Activated naive CD4-positive, alpha-beta T cell treated with anti-CD3 and anti-CD28 coated beads, Interleukin-2, amount 50 U/mL, for 24 hours (primary cell): Measurements from ENCODE around the gene TOX2.

ENCODE experiments used
- H3K27ac Mint-ChIP-seq: one replicate; pipeline ENCODE4 v1.8.0; 2021; ENCODE audit warnings: mild to moderate bottlenecking, mixed read lengths
- H3K27me3 Mint-ChIP-seq: one replicate; pipeline ENCODE4 v1.8.0; 2021; ENCODE audit warnings: mixed read lengths
- H3K36me3 Mint-ChIP-seq: one replicate; pipeline ENCODE4 v1.8.0; 2021; ENCODE audit warnings: mixed read lengths
- H3K4me1 Mint-ChIP-seq: one replicate; pipeline ENCODE4 v1.8.0; 2021; ENCODE audit warnings: mixed read lengths
- H3K4me3 Mint-ChIP-seq: one replicate; pipeline ENCODE4 v1.8.0; 2021; ENCODE audit warnings: mild to moderate bottlenecking, mixed read lengths
- H3K9me3 Mint-ChIP-seq: one replicate; pipeline ENCODE4 v1.8.0; 2021; ENCODE audit warnings: mixed read lengths

The TOX2 gene

DNA sequence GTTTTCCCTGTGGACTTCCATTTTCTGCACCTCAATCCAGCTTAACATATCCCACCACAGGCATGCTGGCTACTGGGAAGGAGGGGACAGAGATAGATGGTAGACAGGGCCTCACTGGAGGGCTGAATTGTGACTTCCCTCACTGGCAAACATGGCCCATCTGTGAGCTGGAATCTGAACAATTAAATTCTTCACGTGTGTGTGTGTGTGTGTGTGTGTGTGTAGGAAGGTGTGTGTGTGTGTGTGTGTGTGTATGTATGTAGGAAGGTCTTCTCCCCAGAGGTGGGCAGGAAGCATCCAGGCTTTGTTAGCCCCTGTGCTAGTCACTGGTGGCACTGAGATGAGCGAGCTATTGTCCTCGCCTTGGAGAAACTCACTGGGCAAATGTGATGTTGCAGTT lies 5.4 kb upstream of the TOX2 start:
- H3K27me3 Mint-ChIP-seq = peaks cover 7% of the 10 kb centered on the region
- peaks cover 14% of the 10 kb centered on the region for H3K9me3 Mint-ChIP-seq
- peaks cover 7% of the 10 kb centered on the region for H3K4me1 Mint-ChIP-seq
- peaks cover 2% of the 10 kb centered on the region for H3K36me3 Mint-ChIP-seq
- peak overlapping the region; percentile 61 for H3K27ac Mint-ChIP-seq
- H3K4me3 Mint-ChIP-seq = no peak overlapping the region

DNA sequence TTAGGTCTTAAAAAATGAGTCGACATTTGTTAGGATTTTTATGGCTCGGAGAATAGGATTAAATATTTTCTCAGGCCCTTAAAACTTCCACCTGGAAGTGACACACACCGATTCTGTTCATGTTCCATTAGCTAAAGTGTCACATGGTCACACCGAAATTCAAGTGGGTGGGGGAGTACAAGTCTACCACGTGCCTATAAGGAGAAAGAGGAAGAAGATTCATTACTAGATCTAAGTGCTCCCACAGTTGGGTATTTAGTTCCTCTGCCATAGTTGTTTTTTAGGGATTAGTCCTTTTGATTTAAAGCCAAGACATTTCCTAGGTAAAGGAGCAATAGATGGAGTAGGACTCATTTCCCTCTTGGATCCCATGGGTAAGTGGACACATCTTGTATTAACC lies 4.9 kb upstream of the TOX2 start:
- H3K9me3 Mint-ChIP-seq = peaks cover 14% of the 10 kb centered on the region
- H3K27me3 Mint-ChIP-seq = peaks cover 7% of the 10 kb centered on the region
- peaks cover 7% of the 10 kb centered on the region for H3K4me1 Mint-ChIP-seq
- no peak overlapping the region for H3K27ac Mint-ChIP-seq
- peaks cover 2% of the 10 kb centered on the region for H3K36me3 Mint-ChIP-seq
- H3K4me3 Mint-ChIP-seq = no peak overlapping the region

DNA sequence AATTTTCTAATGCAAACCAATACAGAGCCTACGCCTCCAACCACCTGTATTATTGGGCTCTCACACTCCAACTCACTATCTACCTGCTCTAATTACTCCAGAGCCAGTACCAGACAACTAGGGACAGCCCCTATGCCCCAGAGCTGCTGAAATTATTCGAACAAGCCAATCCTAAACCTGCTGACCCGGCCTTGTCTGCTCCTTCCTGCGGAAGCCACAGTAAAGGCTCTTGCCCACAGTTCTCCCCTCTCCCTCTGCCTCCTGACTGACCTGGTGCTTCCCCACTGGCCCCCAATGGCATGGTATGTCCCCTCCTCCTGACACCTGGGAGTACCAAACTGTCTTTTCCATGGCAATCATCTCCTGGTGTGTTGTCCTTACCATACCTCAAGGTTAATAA lies 4.1 kb upstream of the TOX2 start:
- Mint-ChIP-seq H3K4me1 (peaks cover 14% of the 10 kb centered on the region), H3K27ac (peak overlapping the region; percentile 91), H3K4me3 (no peak overlapping the region), H3K27me3 (peaks cover 12% of the 10 kb centered on the region), H3K36me3 (peaks cover 4% of the 10 kb centered on the region), H3K9me3 (peaks cover 14% of the 10 kb centered on the region)

DNA sequence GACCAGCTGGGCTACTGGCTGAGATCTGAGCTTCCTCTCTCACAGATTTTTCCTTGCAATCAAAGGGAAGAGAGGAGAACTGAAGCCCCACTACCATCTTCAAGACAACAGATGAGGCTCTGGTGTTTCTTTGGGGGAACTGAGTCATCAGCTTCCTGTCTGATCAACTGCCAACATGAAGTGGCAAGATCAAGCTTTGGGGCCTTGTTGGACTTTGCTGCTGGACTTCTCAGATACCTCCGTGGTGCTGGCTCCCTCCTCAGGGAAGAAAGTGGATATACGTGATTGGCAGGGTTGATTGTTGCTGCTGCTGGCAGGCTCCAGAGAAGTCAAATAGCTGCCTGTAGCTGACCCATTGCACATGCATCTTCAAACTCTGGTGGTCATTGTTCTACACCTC lies 3.6 kb upstream of the TOX2 start:
- Mint-ChIP-seq H3K27ac (no peak overlapping the region), H3K36me3 (peaks cover 4% of the 10 kb centered on the region), H3K4me3 (no peak overlapping the region), H3K4me1 (peaks cover 14% of the 10 kb centered on the region), H3K9me3 (peaks cover 14% of the 10 kb centered on the region), H3K27me3 (peaks cover 12% of the 10 kb centered on the region)

DNA sequence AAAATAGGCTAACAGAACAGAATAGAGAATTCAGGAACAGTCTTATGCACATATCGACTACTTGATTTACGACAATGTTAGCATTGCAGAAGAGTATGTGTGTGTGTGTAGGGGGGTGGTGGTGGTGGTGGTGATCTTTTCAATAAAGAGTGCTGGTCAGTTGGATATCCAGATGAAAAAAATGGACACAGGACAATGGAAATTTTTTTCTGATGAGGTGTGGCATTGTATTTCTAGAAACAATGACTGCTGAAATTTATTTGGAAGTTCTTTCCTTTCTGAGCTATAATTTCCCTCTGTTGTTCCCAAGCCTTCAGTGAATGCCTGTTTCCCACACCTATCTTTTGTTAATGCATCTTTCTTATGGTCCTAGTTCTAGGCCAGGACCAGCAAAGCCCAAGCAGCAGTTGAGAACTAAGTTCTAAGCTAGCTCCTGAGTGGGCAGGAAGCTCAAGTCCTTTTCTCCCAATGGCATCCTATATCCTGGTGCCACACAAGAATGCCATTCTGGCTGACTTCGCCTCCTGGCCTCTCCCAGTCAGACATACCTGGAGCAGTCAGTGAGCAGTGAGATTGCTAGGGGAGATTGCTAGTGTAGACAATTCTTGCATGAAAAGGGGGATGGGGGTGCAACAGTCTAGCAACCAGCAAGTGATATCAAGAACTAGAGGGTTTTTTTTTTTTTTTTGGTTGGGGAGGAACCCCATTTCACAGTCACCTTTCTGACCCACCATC lies 1.2 kb upstream of the TOX2 start:
- peaks cover 22% of the 10 kb centered on the region for H3K4me1 Mint-ChIP-seq
- peak overlapping the region; percentile 79 for H3K4me3 Mint-ChIP-seq
- H3K9me3 Mint-ChIP-seq = peaks cover 8% of the 10 kb centered on the region
- H3K27ac Mint-ChIP-seq = peak overlapping the region; percentile 55
- peaks cover 2% of the 10 kb centered on the region for H3K36me3 Mint-ChIP-seq
- peaks cover 18% of the 10 kb centered on the region for H3K27me3 Mint-ChIP-seq

DNA sequence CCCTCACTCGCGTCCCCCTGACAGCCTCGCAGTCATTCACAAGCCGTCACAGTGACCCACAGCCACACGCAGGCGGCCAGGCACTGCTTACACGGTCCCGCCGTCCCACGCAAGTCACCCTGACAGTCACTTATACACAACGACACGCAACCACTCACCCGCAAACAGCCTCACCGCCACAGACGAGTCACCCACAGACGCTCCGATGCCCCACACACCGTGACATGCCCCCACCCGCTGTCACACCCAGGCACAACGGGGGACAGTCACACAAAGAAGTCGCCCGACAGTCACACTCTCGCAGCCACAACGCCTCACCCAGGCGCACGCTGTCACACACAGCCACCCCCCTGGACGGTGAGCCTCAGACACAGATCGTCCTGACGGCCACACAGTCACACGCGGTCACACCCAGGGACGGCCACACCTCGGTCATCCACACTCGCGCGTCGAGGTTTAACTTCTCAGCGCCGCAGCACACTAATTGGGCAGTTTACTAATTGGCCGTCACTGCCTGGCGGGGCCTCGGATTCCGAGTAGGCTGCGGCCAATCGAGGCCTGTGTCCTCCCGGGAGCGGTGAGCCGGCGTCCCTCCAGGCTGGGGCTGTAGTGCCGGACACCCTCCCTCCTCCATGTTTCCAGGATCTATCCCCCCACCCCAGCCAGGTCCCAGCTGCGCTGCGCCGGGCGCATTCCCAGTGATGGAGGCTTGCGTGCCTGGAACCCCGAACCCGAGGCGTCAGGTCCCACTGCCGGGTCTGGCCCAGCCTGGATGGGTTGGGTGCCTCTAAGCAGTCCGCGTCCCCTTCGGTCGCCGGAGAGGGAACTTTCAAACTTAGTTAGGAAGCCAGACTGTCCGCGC lies 790 bp downstream of the TOX2 start:
- Mint-ChIP-seq H3K27me3 (peaks cover 18% of the 10 kb centered on the region), H3K36me3 (peaks cover 2% of the 10 kb centered on the region), H3K27ac (peak overlapping the region; percentile 84), H3K4me3 (peak overlapping the region; percentile 96), H3K4me1 (peaks cover 22% of the 10 kb centered on the region), H3K9me3 (peaks cover 8% of the 10 kb centered on the region)

DNA sequence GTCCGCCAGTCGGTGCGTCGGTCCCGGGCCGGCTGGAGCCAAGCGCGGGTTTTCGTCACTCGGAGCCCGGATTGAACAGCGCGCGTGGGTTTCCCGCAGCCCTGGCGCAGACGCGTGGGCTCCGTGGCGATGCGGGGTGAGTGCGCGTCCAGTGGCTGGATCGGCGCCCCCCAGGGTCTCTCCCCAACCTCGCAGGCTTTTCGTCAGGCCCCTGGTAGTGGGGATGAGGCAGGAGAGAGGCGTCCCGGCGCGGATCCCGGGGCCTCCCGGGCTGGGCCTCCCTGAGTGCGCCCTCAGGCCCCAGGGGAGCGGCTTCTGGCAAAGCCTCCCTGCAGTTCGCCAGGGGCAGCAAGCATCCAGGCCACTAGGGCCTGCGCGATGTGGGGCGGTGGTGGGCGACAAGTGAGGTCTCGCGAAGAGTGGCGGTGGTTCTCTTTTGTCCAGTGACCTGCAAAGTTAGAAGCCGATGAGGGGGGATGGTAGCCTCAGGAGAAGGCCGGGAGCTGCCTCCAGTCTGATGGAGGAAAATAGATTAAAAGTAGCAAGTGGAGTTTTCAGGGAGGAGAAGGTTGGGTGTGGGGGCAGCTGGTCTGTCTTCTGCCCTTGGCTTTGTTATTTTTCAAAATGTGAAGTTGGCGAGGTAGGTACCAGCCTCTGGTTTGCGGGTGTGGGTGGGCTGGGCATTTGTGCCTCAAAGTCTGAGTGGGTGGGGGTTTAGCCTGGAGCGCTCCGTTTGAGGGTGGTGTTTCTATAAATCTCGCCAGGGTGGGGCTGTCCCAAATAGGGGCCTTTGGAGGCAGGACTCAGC lies 1.6 kb downstream of the TOX2 start:
- Mint-ChIP-seq H3K27ac (no peak overlapping the region), H3K4me3 (peak overlapping the region; percentile 96), H3K4me1 (peaks cover 23% of the 10 kb centered on the region), H3K36me3 (peaks cover 2% of the 10 kb centered on the region), H3K27me3 (peaks cover 18% of the 10 kb centered on the region), H3K9me3 (peaks cover 8% of the 10 kb centered on the region)

DNA sequence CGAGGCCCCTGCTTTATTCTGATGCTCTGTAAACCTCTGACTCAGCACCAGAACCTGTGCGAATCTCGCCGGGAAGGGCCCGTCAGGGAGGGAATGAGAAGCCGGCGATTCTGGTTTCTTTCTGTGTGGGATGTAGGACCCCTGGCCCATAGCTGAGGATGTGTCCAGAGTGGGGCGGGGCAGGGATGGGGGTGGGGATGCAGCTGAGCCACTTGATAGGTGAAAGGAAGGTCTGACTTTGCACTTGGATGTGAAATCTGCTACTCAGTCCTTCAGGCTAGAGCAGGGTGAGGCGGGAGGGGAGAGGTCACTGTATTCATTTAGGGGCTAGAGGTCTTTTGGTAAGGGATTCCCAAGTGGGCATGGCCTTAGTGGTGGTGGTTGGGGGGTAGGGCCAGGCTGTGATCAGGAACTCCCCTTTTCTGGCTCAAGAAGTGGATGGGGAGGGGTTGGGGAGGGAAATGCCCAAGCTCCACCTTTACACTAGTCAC lies 2.3 kb downstream of the TOX2 start:
- H3K27me3 Mint-ChIP-seq = peaks cover 18% of the 10 kb centered on the region
- peaks cover 2% of the 10 kb centered on the region for H3K36me3 Mint-ChIP-seq
- peak overlapping the region; percentile 62 for H3K4me3 Mint-ChIP-seq
- no peak overlapping the region for H3K27ac Mint-ChIP-seq
- H3K9me3 Mint-ChIP-seq = peaks cover 8% of the 10 kb centered on the region
- H3K4me1 Mint-ChIP-seq = peaks cover 30% of the 10 kb centered on the region

DNA sequence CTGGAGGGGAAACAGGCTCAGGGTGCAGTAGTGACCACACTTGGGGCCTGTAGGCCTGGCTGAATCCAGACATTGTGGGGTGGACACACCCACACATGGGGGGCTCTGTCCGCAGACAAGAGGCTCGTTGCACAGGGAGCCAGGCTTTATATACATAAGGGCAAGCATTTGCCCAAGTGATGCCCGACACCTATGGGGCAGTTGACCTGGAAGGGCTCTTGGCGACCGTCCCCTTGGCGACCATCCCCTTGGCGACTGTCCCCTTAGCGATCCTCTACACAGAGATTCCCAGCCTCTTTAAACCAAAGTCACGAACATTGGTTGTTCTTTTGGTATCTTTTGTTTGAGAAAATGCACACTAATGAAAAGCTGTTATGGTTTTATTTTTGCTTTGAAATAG lies 2.7 kb downstream of the TOX2 start:
- Mint-ChIP-seq H3K9me3 (peaks cover 8% of the 10 kb centered on the region), H3K27ac (no peak overlapping the region), H3K36me3 (peaks cover 2% of the 10 kb centered on the region), H3K4me1 (peaks cover 33% of the 10 kb centered on the region), H3K27me3 (peaks cover 18% of the 10 kb centered on the region), H3K4me3 (no peak overlapping the region)

DNA sequence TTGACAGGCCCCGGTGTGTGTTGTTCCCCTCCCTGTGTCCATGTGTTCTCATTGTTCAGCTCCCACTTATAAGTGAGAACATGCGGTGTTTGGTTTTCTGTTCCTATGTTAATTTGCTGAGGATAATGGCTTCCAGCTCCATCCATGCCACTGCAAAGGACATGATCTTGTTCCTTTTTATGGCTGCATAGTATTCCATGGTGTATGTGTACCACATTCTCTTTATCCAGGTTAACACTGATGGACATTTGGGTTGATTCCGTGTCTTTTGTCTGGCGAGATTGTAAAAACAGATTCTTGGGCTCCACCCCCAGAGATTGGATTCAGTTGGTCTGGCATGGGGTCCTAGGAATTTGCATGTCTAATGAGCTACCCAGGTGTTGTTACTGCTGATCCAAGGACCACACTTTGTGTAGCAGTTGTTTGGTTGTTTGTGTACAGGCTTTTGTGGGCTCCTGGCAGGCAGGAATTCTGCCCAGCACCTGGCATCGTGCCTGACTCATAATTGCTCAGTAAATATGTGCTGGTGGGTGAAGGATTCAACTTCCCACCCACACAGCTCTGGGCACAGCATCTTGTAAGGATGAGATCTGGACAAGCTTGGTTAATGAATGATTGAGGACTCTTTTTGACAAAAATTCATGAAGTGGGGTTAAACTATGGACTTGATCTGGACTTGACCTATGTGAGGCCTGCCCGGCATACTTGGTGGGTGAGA lies 5.2 kb downstream of the TOX2 start:
- Mint-ChIP-seq H3K27me3 (peaks cover 12% of the 10 kb centered on the region), H3K27ac (no peak overlapping the region), H3K9me3 (no peaks in the 10 kb centered on the region)

DNA sequence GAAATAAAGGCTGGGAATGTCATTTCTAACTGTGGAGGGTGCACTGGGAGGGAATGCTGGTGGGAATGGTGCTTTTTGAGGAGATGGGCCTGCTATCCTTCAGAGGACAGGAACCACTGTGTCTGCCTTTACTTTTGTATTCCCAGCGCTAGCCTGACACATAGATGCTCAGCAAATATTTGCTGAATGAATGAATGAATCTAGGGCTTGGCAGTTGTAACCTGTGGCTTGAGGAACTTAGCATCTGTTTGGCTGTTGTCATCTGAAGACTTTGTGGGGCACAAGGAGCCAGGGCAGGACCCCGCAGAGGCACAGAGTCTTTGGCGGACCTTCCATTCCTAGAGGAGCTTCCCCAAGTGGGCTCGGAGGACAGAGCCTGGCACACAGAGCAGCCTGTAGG lies 6.1 kb downstream of the TOX2 start:
- Mint-ChIP-seq H3K4me1 (peaks cover 46% of the 10 kb centered on the region), H3K9me3 (no peaks in the 10 kb centered on the region), H3K27me3 (peaks cover 7% of the 10 kb centered on the region), H3K36me3 (no peaks in the 10 kb centered on the region), H3K4me3 (no peak overlapping the region), H3K27ac (no peak overlapping the region)

More for the DNA sequence above, 5.2 kb downstream of the TOX2 start:
- Mint-ChIP-seq H3K4me1 (peaks cover 43% of the 10 kb centered on the region), H3K4me3 (no peak overlapping the region), H3K36me3 (peaks cover 2% of the 10 kb centered on the region)

DNA sequence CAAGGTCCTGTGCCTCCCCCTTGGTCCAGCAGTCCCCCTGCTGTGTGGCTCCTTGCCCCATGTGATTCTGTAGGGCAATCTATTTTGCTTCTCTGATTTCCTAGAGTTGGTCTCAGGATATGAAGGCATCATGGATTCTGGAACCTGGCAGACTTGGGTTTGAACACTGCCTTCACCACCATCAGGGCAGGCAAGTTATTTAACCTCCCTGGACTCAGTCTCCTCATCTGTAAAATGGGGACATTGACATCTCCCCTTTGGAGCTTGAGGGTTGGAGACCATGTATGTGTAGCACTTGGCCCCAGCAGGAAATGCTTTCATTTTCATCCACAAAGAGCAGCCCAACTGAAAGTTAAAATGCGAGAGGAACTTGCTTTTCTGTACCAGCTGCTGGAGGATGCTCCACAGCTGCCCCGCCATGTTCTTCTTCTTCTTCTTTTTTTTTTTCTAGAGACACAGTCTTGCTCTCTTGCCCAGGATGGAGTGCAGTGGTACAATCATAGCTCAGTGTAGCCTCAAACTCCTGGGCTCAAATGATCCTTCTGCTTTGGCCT lies 6.7 kb downstream of the TOX2 start:
- H3K4me1 Mint-ChIP-seq = peaks cover 49% of the 10 kb centered on the region
- H3K9me3 Mint-ChIP-seq = no peaks in the 10 kb centered on the region
- no peaks in the 10 kb centered on the region for H3K36me3 Mint-ChIP-seq
- H3K4me3 Mint-ChIP-seq = no peak overlapping the region
- H3K27me3 Mint-ChIP-seq = peaks cover 5% of the 10 kb centered on the region
- H3K27ac Mint-ChIP-seq = no peak overlapping the region

DNA sequence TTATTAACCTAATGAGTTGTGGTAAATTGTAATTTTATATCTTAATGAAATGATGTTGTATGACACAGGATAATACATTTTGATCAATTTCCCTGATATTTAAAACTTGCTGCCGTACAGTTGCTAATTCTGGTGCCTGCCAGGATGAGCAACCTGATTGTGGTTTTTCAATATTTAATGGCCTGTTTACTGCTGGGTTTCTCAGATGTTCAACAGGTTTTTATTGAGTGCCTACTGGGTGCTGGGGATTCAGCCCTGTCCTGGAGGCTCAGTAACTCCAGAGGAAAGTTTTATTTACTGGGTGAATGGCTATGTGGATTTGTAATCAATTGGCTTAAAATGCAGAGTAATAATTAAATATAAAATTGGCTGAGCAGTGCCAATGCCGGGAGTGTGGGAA lies 8.0 kb downstream of the TOX2 start:
- H3K4me1 Mint-ChIP-seq = peaks cover 53% of the 10 kb centered on the region
- H3K4me3 Mint-ChIP-seq = no peak overlapping the region
- H3K36me3 Mint-ChIP-seq = no peaks in the 10 kb centered on the region
- no peak overlapping the region for H3K27ac Mint-ChIP-seq
- H3K27me3 Mint-ChIP-seq = no peaks in the 10 kb centered on the region
- no peaks in the 10 kb centered on the region for H3K9me3 Mint-ChIP-seq

DNA sequence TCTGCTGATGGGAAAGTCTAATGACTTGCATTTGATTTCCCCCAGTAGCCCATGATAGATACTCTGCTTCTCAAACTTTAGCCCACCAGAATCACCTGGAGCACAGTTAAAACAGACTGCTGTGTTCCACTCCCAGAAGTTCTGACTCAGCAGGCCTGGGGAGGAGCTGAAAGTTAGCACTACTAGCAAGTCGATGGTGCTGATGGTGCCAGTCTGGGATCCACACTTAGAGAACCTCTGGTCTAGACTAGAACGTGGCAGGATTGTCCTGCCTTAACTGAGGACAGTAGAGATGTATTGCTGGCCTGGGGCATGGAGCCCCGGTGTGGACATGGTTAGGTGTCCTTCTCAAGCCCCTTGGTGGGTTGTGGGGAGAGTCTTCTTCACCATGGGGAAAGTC lies 8.7 kb downstream of the TOX2 start:
- Mint-ChIP-seq H3K27ac (no peak overlapping the region), H3K36me3 (no peaks in the 10 kb centered on the region), H3K4me1 (peaks cover 58% of the 10 kb centered on the region), H3K9me3 (no peaks in the 10 kb centered on the region), H3K4me3 (peak overlapping the region; percentile 56), H3K27me3 (no peaks in the 10 kb centered on the region)

DNA sequence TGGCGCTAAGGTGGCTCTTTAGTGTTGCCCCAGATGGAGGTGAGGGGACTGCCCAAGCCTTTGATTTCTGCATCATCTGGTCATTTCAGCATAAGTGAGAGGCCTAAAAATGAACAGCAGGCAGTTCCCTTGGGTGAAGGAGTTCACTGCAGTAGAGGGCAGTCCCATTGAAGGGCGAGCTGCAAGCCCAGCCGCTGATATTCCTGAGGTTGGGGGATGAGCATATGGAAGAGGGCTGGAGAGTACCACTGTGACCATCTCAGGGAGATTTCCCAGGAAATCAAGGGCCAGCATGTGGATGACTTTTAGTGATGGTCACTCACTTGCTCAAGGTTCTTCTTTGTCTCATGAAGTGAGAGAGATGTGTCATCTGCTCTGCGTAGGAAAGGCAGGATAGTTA lies 9.3 kb downstream of the TOX2 start:
- Mint-ChIP-seq H3K4me1 (peaks cover 61% of the 10 kb centered on the region), H3K4me3 (peak overlapping the region; percentile 56), H3K27me3 (no peaks in the 10 kb centered on the region), H3K36me3 (no peaks in the 10 kb centered on the region), H3K9me3 (no peaks in the 10 kb centered on the region), H3K27ac (no peak overlapping the region)
